T follicular helper cell (primary cell): ENCODE measurements around the gene PFKP.
"Not testable (repeated sequence)": the region's sequence is repeated elsewhere in the genome, so short reads cannot be mapped to it uniquely, and the experiment has no call there.

Experiments
- DNase-seq: peaks from one replicate; pipeline ENCODE4 v3.0.0-alpha.2; 2020; ENCODE audit warnings: low read depth

PFKP gene

DNA sequence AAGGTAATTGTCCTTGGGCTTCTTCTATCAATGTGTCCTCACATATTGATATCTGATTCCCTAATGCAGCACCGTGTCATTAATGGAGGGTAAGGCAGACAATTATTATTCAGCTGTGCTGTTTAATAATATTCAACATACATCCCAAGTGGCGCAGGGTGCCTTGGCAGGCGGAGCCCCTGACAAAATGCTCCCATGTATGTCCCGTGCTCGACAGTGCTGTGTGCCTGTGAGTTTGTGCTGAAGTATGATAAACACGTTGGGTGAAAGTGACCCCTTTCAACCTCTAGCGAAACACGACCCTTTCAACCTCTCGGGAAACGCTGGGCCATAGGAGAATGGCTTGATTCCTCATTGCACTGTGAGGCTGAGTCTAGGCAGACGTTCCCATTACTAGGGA is 31.3 kb downstream of the PFKP start:
- DNase-seq = no peak

DNA sequence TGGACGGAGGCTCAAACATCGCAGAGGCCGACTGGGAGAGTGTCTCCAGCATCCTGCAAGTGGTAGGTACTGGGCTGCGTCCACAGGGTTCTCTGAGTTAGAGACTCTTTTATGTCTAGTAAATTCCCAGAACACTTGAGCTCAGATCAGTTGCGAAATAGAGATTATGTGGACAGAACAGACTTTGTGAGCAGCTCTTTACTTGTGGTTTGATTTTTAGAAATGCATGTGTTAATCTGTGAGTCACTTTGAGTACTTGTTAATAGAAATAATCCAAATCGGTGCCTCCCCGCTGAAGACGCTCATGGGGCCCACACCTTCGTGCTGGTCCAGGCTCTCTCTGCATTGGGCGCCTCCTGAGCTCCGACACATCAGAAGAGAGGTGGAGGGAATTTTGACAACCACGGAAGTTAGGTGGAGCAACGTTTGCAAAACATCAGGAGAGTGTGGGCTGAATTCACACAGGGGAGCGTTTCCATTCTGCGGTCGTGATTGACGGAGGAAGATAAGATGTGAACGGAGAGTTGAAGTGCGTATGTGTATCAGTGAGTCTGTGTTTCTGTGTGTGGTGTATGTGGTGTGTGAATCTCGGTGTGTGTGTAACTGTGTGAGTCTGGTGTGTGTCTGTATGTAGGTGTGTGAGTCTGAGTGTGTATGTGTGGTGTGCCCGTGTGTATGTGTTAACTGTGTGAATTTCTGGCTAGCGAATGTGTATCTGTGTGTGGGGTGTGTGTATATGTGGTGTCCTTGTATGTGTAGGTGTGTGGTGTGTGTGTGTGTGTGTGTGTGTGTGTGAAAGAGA is 32.1 kb downstream of the PFKP start:
- DNase-seq = no peak

GRCh38 chr10:3100093-3100792 is 32.9 kb downstream of the PFKP start:
- no peak for DNase-seq

- no peak for DNase-seq
Observed at GRCh38 chr10:3100856-3101640, 33.7 kb downstream of the PFKP start.

- no peak for DNase-seq
Observed at GRCh38 chr10:3102720-3103427, 35.5 kb downstream of the PFKP start.

- DNase-seq = no peak
Observed at GRCh38 chr10:3103646-3104045, 36.3 kb downstream of the PFKP start.

DNA sequence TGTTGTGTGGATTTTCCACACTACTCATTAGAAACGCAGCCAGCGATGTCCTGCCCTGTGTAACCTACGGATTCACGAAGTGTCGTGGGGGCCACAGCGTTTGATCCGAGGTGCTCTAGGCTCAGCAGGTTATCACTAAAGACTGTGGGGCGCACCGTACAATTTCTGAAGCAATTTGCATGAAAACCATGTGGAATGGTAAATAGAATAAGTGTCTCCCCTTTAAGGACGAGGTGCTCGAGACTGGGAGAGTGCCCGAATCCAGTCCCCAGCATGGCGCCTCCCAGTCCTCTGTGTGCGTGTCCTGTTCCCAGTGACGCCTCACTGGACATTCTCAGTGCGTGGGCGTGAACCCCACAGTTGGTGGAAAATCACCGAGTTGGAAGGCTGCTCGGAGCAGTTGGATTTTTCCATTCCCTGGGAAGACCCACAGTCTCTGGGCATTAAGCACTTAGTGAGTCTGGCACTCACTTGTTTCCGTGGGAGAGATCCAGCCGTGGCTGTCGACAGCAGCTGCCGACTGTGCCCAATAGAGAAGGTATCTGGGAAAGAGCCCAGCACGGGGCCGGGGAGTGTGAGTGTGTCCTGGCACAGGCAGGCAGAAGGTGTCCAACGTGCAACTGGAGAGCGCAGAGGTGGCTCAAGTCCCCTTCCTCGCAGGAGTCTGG is 37.0 kb downstream of the PFKP start:
- DNase-seq = no peak

GRCh38 chr10:3105166-3105565 is 37.8 kb downstream of the PFKP start:
- DNase-seq = no peak

DNA sequence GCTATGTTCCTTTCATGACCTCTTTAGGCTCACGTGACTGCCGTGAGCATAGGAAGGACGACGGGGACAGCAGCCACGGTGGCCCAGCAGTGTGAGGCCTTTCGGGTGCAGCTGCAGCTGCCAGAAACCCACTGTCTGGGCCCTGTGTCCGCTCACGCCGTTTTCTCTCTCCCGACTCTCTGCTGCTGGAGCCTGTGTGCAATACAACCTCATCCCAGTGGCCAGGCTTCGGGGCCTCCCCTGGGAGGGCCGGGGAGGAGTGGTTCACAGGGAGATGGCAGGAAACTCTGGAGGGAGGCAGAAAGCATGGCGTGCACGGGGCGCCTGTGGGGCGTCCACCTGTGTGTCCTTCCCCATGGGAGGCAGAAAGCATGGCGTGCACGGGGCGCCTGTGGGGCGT is 38.6 kb downstream of the PFKP start:
- DNase-seq = no peak

DNA sequence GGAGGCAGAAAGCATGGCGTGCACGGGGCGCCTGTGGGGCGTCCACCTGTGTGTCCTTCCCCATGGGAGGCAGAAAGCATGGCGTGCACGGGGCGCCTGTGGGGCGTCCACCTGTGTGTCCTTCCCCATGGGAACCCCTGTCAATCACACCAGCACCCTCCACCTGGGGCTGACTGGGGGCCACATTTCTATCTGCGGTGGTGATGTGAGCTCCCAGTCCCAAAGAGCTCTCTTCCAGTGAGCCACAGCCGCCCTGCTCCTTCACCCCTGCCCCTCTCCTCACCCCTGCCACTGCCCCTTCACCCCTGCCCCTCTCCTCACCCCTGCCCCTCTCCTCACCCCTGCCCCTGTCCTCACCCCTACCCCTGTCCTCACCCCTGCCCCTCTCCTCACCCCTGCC is 39.0 kb downstream of the PFKP start:
- not testable (repeated sequence) for DNase-seq

DNA sequence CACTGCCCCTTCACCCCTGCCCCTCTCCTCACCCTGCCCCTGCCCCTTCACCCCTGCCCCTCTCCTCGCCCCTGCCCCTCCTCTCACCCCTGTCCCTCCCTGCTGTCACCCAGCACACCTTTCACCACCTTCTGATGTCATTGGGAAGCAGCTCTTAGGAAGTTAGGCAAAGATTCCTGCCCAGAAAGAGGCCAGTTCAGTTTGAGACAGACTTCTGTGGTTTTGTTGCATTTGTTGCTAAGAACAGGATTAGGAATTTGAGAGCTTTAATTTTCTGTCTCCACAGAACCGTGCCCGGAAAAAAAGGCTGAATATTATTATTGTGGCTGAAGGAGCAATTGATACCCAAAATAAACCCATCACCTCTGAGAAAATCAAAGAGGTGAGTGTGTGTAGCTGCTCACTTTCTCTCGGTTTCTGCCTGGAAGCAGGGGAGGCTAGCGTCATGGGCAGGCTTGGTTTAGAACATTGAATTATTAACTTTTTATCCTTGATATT is 39.6 kb downstream of the PFKP start:
- DNase-seq = no peak

GRCh38 chr10:3107426-3107961 is 40.1 kb downstream of the PFKP start:
- DNase-seq = no peak

- DNase-seq = no peak
Observed at GRCh38 chr10:3108033-3108432, 40.7 kb downstream of the PFKP start.

GRCh38 chr10:3108575-3109105 is 41.3 kb downstream of the PFKP start:
- DNase-seq = no peak

GRCh38 chr10:3109196-3109595 is 41.8 kb downstream of the PFKP start:
- DNase-seq = no peak

GRCh38 chr10:3109633-3110032 is 42.3 kb downstream of the PFKP start:
- no peak for DNase-seq

GRCh38 chr10:3110782-3111620 is 43.7 kb downstream of the PFKP start:
- no peak for DNase-seq

DNA sequence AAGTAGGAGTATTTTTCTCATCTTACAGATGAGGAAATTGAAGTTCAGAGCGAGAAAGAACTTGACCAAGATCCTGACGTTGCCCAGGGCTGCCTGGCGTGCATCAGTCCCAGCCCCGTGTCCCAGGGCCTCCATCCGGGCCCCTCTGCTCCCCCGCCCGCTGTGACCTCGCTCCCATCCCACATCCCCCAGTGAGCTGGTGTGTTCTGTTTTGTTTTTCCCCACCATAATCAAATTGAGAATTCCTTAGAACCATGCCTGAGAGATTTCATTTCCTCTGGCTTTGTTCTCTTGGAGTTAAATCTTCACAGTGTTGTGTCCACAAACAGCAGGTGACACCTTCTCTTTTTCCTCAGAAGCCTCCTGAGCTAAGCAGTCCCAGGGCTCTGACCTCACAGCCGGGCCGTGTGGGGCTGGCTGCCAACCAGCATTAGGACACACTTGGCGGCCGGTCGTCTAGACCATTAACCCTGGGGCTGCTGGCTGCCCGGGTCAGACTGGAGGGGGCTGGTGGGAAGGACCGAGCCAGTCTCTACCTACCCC is 44.3 kb downstream of the PFKP start:
- DNase-seq = no peak

GRCh38 chr10:3113343-3113720 is 46.0 kb downstream of the PFKP start:
- DNase-seq = no peak

GRCh38 chr10:3115685-3116084 is 48.3 kb downstream of the PFKP start:
- DNase-seq = no peak
